ENCODE data around the gene CACNA1B. TPM values are rescaled to one million over a fixed set of nuclear protein-coding genes. Genes with fewer than 3 reads are reported as not detected.
A peak's percentile ranks its signal among the peaks of the same experiment; 100 is the strongest.

The CACNA1B gene
- total and polyA plus RNA-seq, 2 of the 4 experiments (the other 2 are of a cell fraction), result 0.02 TPM; not detected in 1

DNA sequence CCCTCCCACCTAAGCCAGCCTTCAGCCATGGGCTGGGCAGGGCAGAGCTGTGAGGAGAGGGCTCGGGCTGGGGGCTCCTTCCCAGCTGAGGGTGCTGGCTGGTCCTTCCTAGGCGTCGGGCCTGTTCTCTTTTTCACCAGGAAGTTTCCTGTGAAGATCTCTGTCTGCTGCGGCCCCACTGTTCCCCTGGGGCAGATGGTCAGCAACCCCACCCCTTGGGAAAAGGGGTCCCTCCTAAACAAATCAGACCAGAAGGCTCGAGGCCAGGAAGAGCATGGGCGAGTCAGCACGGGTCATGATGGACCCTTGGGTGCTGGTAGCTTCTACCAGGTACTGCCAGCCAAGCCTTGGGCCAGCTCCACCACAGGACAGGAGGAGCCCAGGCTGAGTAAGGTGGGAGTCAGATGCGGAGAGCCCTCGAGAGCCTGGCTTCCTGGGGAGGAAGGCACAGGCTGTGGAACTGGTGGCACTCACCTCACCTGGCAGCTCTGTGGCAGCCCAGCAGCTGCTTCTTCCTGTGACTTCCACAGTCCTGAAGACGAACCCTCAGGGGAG lies 3.5 kb downstream of the CACNA1B start:
- Histone ChIP-seq H2AK5ac (ENCODE audit: low read depth, low read length) (no peak overlapping the region), H3K79me1 (ENCODE audit: low read depth in 1 of 2, low read length in 2 of 2) (no peaks in the 10 kb centered on the region), H3K27me3 (ENCODE audit: control insufficient read depth, insufficient read depth, low read length) (no peaks in the 10 kb centered on the region; the same call in 1 of the 2 replicates), H3K18ac (ENCODE audit: low read depth, low read length) (no peak overlapping the region), H2BK20ac (ENCODE audit: low read depth, low read length) (no peak overlapping the region), H3K9me1 (ENCODE audit: insufficient read depth, low read length) (no peaks in the 10 kb centered on the region), H3K4me1 (ENCODE audit: control insufficient read depth, insufficient read depth, low read length) (no peaks in the 10 kb centered on the region), H2BK5ac (ENCODE audit: low read depth, low read length, poor library complexity, severe bottlenecking) (no peak overlapping the region), H2BK15ac (ENCODE audit: low read depth, low read length) (no peak overlapping the region), H2AK9ac (replicated peaks; ENCODE audit: low read depth, low read length, poor library complexity) (peak overlapping the region; percentile 55), H3K56ac (ENCODE audit: extremely low read depth, insufficient read depth, low read length) (no peak overlapping the region), H4K8ac (ENCODE audit: low read depth in 2 of 2, low read length in 2 of 2) (no peak overlapping the region), H3K4me3 (ENCODE audit: insufficient read depth, low read depth, low read length) (no peak overlapping the region), H3K9ac (ENCODE audit: low read depth, low read length) (no peak overlapping the region), H3K4me2 (ENCODE audit: low read depth, low read length) (no peak overlapping the region), H2BK120ac (ENCODE audit: low read depth, low read length) (no peak overlapping the region), H3K14ac (replicated peaks; ENCODE audit: low read depth, low read length) (no peak overlapping the region), H4K91ac (ENCODE audit: insufficient read depth, low read depth, low read length) (no peak overlapping the region), H3K27ac (ENCODE audit: insufficient read depth, low read length) (no peak overlapping the region), H2AFZ (replicated peaks; ENCODE audit: low read length, poor library complexity) (no peak overlapping the region), H4K5ac (ENCODE audit: low read depth, low read length) (no peak overlapping the region), H3K23ac (ENCODE audit: low read depth, low read length) (no peak overlapping the region), H3K9me3 (ENCODE audit: control insufficient read depth, insufficient read depth, low read length) (peaks cover 11% of the 10 kb centered on the region), H3K4ac (ENCODE audit: low read depth, low read length) (no peak overlapping the region), H3K36me3 (ENCODE audit: control insufficient read depth, insufficient read depth, low read length) (no peaks in the 10 kb centered on the region), H4K20me1 (ENCODE audit: insufficient read depth, low read length) (no peaks in the 10 kb centered on the region)
- POLR2A ChIA-PET (ENCODE audit: unreplicated experiment), result no interaction called here
- no TSS peak for BruUV-seq (replicated peaks)
- intact Hi-C loops (cut with micrococcal nuclease) (no loop called here), dilution Hi-C loops (cut with HindIII; ENCODE audit: low sequenced_read_pairs, unreplicated experiment) (no loop called here), in situ Hi-C loops (cut with MboI; ENCODE audit: low sequenced_read_pairs) (no loop called here)
- ATAC-seq (ENCODE audit: low read depth) (no peak), DNase-seq (no peak)
- TF ChIP-seq CEBPB (IDR thresholded peaks at IDR 0.05; ENCODE audit: low read depth, low read length), result no peak
- TF ChIP-seq MAZ (IDR thresholded peaks at IDR 0.05; ENCODE audit: borderline replicate concordance, low read depth, low read length), result no peak
- TF ChIP-seq CHD1 (IDR thresholded peaks at IDR 0.05; ENCODE audit: low read depth, low read length), result no peak
- no peak for TF ChIP-seq SMC3 (IDR thresholded peaks at IDR 0.05; ENCODE audit: low read depth, low read length)
- no peak for TF ChIP-seq MXI1 (IDR thresholded peaks at IDR 0.05; ENCODE audit: borderline replicate concordance, low read depth, low read length)
- TF ChIP-seq, protein P1, sequence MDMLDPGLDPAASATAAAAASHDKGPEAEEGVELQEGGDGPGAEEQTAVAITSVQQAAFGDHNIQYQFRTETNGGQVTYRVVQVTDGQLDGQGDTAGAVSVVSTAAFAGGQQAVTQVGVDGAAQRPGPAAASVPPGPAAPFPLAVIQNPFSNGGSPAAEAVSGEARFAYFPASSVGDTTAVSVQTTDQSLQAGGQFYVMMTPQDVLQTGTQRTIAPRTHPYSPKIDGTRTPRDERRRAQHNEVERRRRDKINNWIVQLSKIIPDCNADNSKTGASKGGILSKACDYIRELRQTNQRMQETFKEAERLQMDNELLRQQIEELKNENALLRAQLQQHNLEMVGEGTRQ (IDR thresholded peaks at IDR 0.05; ENCODE audit: low read depth, low read length), result no peak
- TF ChIP-seq, protein P2, sequence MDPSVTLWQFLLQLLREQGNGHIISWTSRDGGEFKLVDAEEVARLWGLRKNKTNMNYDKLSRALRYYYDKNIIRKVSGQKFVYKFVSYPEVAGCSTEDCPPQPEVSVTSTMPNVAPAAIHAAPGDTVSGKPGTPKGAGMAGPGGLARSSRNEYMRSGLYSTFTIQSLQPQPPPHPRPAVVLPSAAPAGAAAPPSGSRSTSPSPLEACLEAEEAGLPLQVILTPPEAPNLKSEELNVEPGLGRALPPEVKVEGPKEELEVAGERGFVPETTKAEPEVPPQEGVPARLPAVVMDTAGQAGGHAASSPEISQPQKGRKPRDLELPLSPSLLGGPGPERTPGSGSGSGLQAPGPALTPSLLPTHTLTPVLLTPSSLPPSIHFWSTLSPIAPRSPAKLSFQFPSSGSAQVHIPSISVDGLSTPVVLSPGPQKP (IDR thresholded peaks at IDR 0.05; ENCODE audit: borderline replicate concordance, low read depth, low read length), result no peak
- no peak for TF ChIP-seq POLR2A (IDR thresholded peaks at IDR 0.05; ENCODE audit: low read depth, low read length)
- TF ChIP-seq NFE2L2 (IDR thresholded peaks at IDR 0.05; ENCODE audit: low read depth, low read length), result no peak
- CTCF ChIA-PET, result no interaction called here
- 30% methylated on average over 3 of the region's 10 CpGs; no CpG with 5 or more reads in 1 of the 2 experiments for WGBS, 2 experiments (ENCODE audit: extremely low coverage in 2 of 2, insufficient read length in 1 of 2)

All from IMR-90 (cell line).